Adrenal gland (tissue), 5 donors: ENCODE data around the gene HEMGN.

Source experiments
- POLR2A ChIP-seq, 2 donors: fragments of 450-650 bp; IDR thresholded peaks; one replicate each; pipeline ENCODE4 v1.6.1; 2017; ENCODE audit warnings: antibody characterized with exemption in 2 of 2, mild to moderate bottlenecking in 2 of 2, moderate library complexity in 1 of 2
- TF ChIP-seq, protein P1 (sequence below), 6 experiments: fragments of 450-650 bp in 4 of 6; fragments of 200-600 bp in 2 of 6; sonication (generic) in 1 of 6; IDR thresholded peaks; 1 replicate in 5 of 6; 2 replicates in 1 of 6; pipeline versions ENCODE4 v1.5.1 to v1.8.0; 2016 to 2021; ENCODE audit warnings: antibody characterized with exemption in 6 of 6, mild to moderate bottlenecking in 2 of 6, moderate library complexity in 1 of 6
- donor health status: DM: no; HTN: no; CAD: no.

DNA sequence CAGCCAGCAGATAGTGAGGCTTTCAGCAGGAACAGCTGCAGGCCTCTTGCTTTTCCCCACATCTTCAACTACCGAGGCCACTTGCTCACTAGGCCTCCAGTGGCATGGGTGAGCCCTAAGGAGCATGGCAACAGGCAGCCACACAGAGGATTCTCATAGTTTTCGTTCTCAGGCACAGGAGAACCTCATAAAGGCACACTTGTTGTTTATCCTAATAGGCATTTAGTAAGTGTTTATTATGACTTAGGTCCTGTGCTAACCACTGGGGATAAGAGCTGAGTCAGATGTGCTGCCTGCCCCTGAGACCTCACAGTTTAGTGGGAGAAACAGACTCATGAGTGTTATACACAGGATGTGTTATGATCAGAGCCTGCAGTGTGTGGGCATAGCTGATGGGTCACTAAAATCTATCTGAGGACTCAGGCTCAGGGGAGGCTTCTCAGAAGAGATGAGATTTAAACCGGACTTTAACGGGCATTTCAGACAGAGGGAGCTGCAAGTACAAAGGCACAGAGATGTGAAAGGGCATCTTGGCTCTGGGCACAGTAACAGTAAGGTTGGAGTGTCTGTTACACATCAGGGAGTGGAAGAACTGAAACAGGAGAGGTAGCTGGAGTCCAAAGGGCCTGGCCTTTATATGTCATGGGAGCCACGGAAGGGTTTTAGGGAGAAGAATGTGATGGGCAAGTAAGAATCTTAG lies 21.0 kb upstream of the HEMGN start:
- TF ChIP-seq, protein P1, sequence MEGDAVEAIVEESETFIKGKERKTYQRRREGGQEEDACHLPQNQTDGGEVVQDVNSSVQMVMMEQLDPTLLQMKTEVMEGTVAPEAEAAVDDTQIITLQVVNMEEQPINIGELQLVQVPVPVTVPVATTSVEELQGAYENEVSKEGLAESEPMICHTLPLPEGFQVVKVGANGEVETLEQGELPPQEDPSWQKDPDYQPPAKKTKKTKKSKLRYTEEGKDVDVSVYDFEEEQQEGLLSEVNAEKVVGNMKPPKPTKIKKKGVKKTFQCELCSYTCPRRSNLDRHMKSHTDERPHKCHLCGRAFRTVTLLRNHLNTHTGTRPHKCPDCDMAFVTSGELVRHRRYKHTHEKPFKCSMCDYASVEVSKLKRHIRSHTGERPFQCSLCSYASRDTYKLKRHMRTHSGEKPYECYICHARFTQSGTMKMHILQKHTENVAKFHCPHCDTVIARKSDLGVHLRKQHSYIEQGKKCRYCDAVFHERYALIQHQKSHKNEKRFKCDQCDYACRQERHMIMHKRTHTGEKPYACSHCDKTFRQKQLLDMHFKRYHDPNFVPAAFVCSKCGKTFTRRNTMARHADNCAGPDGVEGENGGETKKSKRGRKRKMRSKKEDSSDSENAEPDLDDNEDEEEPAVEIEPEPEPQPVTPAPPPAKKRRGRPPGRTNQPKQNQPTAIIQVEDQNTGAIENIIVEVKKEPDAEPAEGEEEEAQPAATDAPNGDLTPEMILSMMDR (IDR thresholded peaks at IDR 0.05): no peak
- TF ChIP-seq POLR2A (IDR thresholded peaks at IDR 0.05): no peak
